Activated gamma-delta T cell treated with anti-CD3 and anti-CD28 coated beads, Interleukin-2, amount 50 U/mL, for 16 hours (primary cell): ENCODE measurements around the gene LCA5L.
A peak's percentile ranks its signal among the peaks of the same experiment; 100 is the strongest.
"Not testable (repeated sequence)": the region's sequence is repeated elsewhere in the genome, so short reads cannot be mapped to it uniquely, and the experiment has no call there.

Experiments used
- DNase-seq: peaks from one replicate; pipeline ENCODE4 v3.0.0-alpha.2; 2020; ENCODE audit warnings: low read depth

Gene LCA5L

DNA sequence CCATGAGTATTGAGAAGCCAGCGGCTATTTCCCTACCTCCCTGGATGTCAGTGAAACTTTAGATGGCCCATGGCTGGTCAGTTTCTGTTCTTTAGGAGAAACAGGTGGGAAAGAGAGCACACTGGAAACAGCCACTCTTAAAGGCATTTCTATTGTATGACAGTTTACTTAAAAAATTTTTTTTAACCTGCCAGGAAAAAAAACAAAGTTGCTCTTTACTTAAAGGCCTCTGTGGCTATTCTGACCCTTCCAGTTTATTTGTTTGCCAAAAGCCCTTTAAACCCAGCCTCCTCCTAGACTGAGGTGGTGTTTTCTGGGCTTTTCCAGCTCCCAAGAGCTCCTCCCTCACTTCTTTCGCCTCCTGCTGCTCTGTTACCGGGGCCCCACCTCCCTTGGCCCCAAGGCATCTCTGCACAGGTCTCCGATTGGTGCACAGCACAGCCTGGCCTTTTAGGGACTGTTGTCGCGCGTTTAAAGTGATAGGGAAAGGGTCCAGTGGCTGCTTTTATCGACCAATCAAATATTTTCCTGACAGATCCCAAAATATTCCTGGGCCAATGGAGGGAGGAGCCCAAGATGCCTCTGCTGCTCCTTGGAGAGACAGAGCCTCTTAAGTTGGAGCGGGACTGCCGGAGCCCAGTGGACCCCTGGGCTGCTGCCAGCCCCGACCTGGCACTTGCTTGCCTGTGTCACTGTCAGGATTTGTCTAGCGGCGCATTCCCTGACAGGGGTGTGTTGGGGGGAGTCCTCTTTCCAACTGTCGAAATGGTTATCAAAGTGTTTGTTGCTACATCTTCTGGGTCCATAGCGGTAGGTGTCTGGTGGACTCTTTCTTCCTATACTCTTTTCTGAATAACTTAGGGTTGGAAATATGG is 6.0 kb upstream of the LCA5L start, which contains the start of gene SH3BGR:
SH3BGR (plus strand) TSS at position 639 of the 875 bp plus-strand sequence; CDS start at position 766, 127 bp downstream.
- DNase-seq: no peak

DNA sequence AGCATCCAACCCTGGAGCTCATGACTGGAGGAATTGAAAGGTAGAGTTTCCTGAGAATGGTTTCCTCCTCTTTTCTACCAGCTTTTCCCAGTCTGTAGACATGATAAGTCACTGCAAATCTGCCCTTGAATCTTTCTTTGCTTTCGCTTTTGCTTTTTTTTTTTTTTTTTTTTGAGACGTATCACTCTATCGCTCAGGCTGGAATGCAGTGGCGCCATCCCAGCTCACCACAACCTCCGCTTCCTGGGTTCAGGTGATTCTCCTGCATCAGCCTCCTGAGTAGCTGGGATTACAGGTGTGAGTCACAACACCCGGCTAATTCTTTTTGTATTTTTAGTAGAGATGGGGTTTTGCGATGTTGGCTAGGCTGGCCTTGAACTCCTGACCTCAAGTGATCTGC is 1.7 kb upstream of the LCA5L start:
- DNase-seq: no peak

DNA sequence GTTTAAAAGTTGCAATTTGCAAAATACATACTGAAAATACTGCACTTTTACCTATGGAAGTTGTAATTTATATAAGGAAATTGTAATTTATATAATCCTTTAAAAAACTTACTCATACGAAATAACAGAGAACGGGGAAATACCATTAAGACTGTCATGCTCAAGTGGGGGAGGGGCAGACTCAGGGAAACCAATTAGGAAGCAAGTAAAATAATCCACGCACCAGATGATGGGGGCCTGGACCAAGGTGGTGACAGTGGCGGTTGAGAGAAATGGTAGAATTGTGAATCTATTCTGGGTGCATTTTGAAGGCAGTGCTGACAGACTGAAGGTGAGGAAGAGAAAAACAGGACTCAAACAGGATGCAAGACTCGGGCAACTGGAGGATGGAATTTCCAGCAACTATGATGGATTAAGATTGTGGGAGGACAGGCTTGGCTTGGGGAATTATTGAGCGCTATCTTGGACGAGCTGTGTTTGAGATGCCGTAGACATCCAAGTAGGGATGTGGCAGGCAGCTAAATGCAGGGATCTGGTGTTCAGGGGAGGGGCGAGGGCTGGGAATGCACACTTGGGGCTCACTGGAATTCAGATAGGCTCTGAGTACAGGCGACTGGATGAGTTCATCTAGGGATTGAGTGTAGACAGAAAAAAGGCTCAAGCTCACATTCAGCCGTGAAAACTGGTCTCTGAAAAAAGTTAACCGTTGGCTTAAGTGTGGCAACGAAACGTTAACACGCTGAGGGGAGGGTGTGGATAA is 977 bp downstream of the LCA5L start:
- DNase-seq: no peak

DNA sequence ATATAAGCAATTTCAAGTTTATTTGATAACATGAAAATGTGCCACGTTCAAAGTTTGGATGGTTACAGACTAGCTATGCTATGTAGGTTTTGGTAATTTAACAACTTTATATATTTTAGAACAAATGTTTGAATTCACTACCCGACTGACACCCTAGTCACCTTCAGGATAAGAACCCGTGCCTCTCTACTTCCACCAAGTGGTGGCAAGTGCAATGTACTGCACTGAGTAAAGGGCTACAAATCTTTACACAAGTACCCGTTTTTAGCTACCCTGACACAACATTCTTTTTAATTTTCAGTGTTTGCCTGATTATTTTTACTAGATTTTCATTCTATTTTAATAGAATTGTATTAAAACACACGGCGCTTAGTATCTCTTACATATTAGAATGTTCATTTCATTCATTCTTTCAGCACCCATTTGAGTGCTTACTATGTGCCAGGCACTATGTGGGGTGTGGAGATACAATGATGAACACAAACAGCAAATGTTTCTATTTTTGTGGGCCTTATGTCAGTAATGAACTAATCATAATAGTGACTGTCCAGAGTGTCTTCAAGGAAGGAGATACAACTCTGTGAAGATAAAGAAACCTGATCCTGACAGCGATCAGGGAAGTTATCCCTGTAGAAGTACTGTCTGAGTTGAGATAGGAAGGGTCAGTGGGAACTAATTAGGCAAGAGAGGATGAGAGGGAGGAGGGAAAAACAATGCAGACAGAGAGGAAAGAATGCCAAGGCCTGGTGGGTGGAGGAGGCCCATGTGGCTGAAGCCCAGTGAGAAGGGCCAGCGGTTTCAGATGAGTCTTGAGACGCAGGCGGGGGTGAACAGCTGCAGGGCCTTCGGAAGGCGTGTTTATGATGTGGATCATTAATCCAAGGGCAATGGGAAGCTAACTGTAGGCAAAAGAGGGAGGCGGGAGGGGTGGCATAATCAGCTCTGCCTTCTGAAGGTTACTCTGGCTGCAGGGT is 3.8 kb downstream of the LCA5L start:
- DNase-seq: no peak

DNA sequence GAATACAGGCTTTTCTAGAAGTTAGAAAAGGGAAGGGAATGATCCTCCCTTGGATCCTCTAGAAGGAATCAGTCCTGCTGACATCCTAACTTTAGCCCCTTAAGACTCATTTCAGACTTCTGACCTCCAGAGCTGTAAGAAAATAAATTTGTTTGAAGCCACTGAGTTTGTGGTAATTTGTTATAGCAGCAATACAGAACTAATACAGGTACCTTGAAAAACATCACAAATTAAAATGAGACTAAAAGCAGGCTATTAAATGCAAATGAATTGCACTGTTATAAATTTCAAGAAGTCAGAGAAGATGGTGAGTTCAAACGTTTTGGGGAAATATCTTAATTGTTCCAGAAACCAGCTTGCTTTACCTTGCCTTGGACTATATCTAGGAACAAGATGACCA is 6.3 kb downstream of the LCA5L start:
- no peak for DNase-seq

DNA sequence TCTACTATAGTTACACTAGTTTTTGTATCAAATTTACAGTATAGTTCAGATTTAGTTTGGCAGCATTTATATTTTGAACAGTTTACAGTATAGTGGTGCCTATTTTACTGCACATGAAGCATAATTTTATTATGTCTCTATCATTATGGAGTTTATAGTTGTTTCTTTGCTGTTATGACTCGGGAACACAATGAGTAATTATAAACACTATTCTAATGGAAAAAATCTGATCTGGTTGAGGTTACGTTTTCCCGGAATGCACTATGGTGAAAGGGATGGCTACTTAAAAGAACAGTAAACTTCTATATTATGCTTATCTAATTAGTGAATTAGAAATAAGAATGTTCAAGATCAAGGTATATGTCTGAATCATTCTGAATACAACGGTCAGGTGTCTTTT is 10.6 kb downstream of the LCA5L start:
- no peak for DNase-seq

DNA sequence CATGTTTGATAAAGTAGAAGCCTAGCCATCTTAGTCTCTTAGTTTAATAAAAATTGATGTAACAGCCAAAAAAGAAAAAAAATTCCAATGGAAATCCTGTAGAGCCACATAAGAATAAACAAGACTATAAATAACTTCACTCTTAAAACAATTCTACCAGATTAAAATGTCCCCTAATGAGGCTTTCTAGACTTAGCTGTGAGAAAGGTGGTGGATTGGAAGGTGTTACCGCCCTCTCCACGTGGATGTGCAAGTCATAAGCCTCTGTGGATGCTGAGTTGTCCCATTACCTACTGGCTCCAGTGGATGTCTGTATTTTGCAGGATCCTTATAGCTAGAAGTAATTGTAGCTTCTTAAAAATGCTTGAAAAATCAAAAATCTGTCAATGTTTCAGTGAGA is 14.6 kb downstream of the LCA5L start:
- no peak for DNase-seq

DNA sequence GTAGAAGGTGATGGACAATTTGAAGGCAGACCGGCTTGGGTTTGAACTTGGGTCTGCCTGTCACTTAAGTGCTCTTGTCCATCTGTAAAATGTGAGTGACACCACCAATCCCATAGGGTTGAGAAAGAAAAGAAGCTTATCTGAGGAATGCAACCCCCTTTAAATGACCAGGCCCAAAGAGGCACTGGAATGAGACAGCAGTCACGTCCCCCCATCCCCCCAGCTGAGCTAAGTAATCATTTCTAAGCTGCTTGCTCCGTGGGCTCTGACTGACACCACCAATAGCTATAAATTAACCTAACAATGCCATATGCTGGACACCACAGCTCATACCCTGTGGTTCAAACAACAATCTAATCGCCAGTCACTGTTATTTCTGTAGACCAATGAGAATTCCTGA is 15.1 kb downstream of the LCA5L start:
- DNase-seq: no peak

DNA sequence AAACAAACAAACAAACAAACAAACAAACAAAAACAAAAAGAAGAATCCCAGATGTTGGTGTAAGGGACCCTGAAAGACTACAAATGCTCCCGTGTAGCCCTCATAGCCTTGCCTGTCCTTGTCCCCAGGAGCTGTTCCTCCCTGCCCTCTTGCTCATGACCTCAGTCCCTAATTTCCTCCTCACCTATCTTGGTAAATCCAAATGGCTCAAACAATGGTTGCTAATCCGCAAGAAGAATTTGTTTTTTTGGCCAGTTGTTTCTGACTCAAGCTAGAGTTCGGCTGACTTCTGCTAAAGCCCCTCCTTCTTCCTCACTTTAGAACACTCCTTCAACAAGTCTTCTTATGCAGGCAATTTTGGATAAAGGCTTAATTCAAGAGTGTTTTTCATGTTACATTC is 15.6 kb downstream of the LCA5L start:
- no peak for DNase-seq

DNA sequence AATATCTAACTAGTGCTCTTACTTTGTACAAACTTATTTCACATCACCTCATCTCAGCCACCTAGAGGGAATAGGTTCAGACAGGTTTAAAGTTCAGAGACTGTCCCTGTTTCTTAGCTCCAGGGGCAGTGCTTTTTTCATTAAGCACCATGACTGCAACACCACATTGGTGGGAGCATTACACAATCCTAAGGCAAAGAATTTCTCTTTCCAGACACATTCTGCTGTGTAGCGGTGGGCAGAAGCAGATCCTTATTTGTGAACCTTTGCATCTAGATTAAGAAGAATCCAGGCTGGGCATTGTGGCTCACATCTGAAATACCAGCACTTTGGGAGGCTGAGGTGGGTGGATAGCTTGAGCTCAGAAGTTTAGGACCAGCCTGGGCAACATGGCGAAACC is 16.1 kb downstream of the LCA5L start:
- no peak for DNase-seq

DNA sequence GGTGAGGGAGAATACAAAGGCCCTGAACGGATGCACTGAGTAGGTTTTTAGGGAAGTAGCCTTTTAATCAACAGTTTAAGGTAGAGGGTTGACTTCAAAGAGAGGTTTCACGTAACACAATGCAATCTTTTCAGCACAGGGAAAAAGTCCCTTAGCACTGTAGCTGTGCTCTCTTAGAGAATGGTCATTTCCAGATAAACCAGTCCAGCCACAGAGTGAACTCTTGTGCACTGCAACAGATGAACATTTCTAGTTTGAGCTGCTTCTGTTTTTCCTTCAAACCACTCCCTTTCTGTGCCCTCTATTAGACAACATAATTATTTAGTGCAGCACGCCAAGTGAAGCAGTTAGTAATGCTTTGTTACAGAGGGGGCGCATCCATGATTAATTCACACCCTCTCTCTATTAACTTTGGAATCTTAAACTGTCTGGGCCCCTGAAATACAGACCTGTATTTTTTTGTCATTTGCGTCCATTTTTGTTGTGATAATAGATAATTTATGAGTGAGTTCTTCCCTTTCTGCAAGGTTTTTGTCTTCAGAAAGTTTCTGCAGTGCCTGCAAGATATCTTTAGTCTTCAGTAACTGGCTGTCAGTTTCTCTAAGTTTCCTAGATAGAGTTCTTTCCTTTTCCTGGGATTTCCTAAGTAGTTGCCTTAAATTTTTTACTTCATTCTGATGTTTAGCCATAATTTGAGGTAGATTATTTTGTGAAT is 22.9 kb downstream of the LCA5L start:
- DNase-seq: no peak

DNA sequence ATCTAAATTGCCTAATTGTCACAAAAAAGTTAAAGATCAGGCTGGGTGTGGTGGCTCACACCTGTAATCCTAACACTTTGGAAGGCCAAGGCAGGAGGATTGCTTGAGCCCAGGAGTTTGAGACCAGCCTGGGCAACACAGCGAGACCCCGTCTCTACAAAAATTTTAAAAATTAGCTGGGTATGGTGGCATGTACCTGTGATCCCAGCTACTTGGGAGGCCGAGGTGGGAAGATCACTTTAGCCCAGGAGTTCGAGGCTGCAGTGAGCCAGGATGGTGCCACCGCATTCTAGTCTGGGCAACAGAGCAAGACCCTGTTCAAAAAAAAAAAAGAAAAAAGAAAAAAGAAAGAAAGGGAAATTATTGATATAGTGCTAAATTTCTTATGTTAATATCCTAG is 26.4 kb downstream of the LCA5L start:
- not testable (repeated sequence) for DNase-seq

DNA sequence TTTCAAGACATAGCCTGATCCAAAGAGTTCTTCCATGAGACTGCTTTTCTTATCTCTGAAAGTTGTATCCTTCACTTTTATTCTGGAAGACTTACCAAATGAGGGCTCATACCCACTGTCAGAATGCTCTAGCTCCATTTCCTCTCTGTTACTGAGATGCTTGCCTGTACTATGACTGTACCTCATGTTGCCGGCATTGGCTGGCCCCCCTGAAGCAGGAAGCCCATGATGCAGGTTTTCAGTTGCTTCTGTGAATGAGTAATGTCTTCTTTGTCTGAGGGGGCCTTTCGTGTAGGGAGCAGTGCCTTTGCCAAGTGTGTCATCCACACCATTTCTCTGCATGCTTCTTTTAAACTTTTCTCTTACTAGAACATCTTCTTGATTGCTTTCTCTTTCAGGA is 39.5 kb downstream of the LCA5L start:
- DNase-seq: no peak

DNA sequence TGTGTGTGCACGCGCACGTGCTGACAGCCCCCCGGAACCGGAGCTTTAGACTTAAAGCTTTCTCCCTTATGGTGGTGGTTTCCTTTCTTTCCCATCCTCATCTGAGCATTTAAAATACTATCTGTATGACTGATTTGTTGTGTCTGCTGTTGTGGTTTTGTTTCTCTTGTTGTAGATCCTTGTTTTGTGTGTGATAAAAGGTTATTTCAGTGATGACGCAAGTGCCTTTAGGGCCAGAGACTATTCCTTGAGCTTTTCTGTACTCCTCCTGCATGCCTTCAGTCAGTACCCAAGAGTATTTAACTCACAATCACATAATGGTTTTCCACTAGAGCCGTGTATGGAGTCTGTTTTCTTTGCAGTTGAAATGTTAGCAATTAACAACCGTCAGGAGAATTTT is 45.4 kb downstream of the LCA5L start:
- DNase-seq: no peak

DNA sequence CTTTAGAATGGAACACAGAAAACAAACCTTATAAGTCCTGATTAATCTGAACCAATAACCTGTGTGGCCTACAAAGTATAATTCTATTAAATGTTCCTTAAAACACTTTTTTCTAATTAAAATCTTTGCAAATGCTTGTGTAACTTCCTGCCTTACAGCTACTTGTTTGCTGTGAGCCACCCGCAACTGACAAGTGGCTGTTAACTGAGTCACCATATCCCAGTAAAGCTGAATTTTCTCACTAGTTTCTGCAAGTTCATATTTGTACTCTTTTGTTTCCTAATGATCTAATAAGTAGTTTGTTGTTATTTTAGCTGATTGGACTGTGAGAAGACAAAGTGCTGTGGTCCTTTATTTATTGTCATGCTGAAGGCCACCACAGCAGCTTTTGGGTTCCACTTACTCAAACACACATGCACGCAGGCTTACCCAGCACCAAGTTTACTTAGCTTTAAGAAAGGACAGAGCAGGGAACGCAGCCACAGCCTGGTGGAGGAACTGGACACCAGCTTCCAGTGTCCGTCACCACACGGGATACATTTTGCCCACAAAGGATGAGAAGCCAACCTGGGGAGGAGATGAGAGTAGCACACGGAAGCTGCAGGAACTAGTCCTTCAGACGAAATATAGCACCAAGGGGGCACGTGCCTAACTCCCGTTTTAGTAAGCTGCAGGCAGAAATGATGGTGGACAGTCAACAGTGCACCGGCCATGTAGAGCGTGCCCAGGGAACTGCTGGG is 47.8 kb downstream of the LCA5L start:
- no peak for DNase-seq

DNA sequence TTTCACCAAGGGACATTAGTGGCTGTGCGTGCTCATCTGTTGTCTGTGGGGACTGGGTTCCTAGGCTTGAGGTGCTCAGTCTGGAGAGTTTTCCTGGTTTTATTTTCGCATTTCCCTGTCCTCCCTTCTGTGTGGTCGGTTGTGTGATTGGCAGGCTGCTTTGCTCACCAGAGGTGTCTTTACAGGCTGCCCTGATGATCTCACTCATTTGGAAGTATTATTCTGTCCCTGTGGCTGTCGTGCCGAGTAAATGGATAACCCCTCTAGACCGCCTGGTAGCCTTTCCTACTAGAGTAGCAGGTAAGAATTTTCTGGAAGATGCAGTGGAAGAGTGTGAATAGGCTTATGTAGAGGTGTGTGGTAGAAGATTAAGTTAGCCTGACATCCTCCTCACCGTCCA is 52.6 kb downstream of the LCA5L start:
- DNase-seq: no peak

DNA sequence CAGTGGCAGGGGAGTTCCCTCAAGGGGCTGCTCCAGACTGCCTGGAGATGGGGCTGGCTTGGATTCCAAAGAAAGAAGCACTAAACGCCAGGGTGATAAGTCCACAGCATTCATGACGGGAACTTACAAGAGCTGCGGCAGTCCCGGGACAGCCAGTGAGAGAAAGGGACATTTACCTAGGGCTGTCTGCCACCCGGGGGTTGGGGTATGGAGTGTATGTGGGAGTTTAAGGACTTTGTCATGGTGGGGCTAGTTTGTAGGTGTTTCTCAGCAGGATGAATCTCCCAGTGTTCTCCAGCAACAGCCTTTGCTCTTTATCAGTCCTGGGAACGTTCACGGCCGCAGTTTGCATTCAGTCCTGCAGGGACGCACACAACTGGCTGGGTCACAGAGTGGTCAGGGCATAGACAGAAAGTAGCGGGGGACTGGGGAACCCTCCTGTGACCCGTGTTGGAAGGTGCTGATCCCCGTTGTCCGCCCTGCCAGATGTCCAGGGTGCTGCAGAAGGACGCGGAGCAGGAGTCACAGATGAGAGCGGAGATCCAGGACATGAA is 55.3 kb downstream of the LCA5L start:
- no peak for DNase-seq

DNA sequence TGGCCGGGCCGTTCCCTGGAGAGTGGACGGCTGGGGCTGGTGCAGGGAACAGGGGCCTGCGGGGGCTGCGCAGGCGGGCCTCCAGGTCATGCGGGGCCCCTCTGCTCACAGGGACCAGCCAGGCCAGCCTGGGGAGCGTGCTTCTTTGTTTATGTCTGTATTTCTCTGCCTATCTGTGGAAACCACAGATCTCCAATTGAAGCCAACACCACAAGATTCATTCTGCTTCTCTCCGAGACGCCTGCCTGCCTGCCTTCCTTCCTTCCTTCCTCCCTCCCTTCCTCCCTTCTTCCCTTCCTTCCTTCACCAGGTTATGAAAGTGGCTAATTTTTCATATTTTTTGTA is 56.8 kb downstream of the LCA5L start:
- DNase-seq: no peak

DNA sequence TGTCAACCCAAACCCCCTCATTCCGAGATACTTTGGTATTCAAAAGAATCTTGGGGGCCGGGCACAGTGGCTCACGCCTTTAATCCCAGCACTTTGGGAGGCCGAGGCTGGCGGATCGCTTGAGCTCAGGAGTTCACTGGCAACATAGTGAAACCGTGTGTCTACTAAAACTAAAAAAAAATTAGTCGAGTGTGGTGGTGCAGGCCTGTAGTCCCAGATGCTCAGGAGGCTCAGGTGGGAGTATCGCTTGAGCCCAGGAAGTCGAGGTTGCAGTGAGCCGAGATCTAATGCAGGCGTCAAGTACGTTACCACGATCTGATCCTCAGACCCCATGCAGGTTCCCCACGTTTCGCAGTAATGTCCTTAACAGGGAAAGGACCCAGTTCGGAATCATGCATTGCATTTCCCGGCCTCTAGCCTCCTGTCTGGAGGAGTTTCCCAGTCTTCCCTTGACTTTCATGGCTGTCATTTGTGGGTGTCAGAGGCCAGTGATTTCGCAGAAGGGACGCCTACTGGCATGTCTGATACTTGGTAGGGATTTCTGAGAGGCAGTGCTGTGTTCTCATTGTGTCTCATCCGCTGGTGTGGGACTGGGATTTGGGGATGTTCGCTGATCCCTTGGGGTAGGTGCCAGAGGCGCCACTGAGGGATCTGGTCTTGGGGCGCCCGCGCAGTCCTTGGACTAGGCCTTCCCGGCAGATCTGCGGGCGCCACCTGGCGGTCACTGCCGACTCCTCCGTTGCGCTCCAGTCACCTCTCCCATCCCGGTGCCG is 57.4 kb downstream of the LCA5L start:
- peak; percentile 84 for DNase-seq
